A673 (cell line): ENCODE results near the gene DAPL1. TPM values are rescaled to one million over a fixed set of nuclear protein-coding genes. Genes with fewer than 3 reads are reported as not detected.

Source experiments
- BruUV-seq: library from RNA; stranded (reverse); fragments of 400-500 nt; replicated peaks from 2 replicates; lab custom pipeline; 2021; lab: Mats Ljungman, UMichigan
- CTCF ChIA-PET: fragments of 300-600 bp; sonication (Branson Sonifier 250); formaldehyde crosslinking; loops from one replicate; lab custom pipeline; 2022; ENCODE audit warnings: antibody characterized with exemption; lab: Charles Lee
- POLR2A ChIA-PET: fragments of 300-600 bp; sonication (Branson Sonifier 250); formaldehyde crosslinking; loops from one replicate; lab custom pipeline; 2022; ENCODE audit warnings: antibody characterized with exemption; ENCODE audit not compliant: low non-redundant PET; lab: Charles Lee
- DNase-seq: peaks from one replicate; pipeline ENCODE4 v3.0.0-alpha.2; 2015; ENCODE audit warnings: low spot score
- H3K27ac ChIP-seq: fragments of 200-600 bp; sonication (generic); 2 replicates; pipeline ENCODE4 v1.5.1; 2016; ENCODE audit warnings: mixed run types, low read depth, mild to moderate bottlenecking, mixed read lengths, antibody characterized with exemption, low read length; ENCODE audit not compliant: poor library complexity, severe bottlenecking
- H3K27me3 ChIP-seq: fragments of 200-600 bp; sonication (generic); replicated peaks from 2 replicates; pipeline ENCODE4 v1.6.1; 2017; ENCODE audit warnings: mixed run types, low read depth, mild to moderate bottlenecking, mixed read lengths, antibody characterized with exemption, low read length; ENCODE audit not compliant: insufficient read depth, poor library complexity
- H3K36me3 ChIP-seq: fragments of 200-600 bp; sonication (generic); 2 replicates; pipeline ENCODE4 v1.6.1; 2016; ENCODE audit warnings: mixed run types, mild to moderate bottlenecking, mixed read lengths, antibody characterized with exemption, low read length; ENCODE audit not compliant: insufficient read depth, poor library complexity, severe bottlenecking
- H3K4me1 ChIP-seq: fragments of 200-600 bp; sonication (generic); 2 replicates; pipeline ENCODE4 v1.6.1; 2017; ENCODE audit warnings: mixed run types, mild to moderate bottlenecking, mixed read lengths, antibody characterized with exemption, low read length; ENCODE audit not compliant: insufficient read depth, poor library complexity, severe bottlenecking
- H3K4me3 ChIP-seq: fragments of 200-600 bp; sonication (generic); 2 replicates; pipeline ENCODE4 v1.5.1; 2016; ENCODE audit warnings: low read depth, mixed run types, mild to moderate bottlenecking, mixed read lengths, low read length; ENCODE audit not compliant: poor library complexity, severe bottlenecking
- H3K9me3 ChIP-seq: fragments of 200-600 bp; sonication (generic); 2 replicates; pipeline ENCODE4 v1.6.1; 2016; ENCODE audit warnings: mixed run types, low read depth, mild to moderate bottlenecking, mixed read lengths, antibody characterized with exemption, low read length; ENCODE audit not compliant: poor library complexity, severe bottlenecking
- CTCF ChIP-seq: fragments of 300-800, 200-600 bp; sonication (generic); conservative IDR thresholded peaks from 2 replicates; pipeline ENCODE4 v1.5.1; 2017; ENCODE audit warnings: low read depth, mild to moderate bottlenecking, antibody characterized with exemption, low read length, moderate library complexity, mixed read lengths
- EZH2 ChIP-seq: fragments of 200-600 bp; sonication (generic); IDR thresholded peaks from 2 replicates; pipeline ENCODE4 v1.6.1; 2017; ENCODE audit warnings: borderline replicate concordance, low read depth, mild to moderate bottlenecking, mixed read lengths, antibody characterized with exemption, low read length; ENCODE audit not compliant: poor library complexity, severe bottlenecking
- intact Hi-C: fragments of 100-400 bp; cut with micrococcal nuclease; formaldehyde crosslinking; loops from one replicate; pipeline ENCODE4 v1.10.0; 2022; ENCODE audit not compliant: unreplicated experiment
- total RNA-seq: library from RNA; stranded (reverse); gene quantifications from 2 replicates; pipeline ENCODE4 v1.2.3, GENCODE V29; 2021

The DAPL1 gene
- total RNA-seq, 1 experiment from 2014 or later = 0.80 TPM

GRCh38 chr2:158788951-158789350, 6.2 kb upstream of the DAPL1 start:
- no peak for DNase-seq
- Histone ChIP-seq H3K27me3 (no peaks in the 10 kb centered on the region), H3K9me3 (no peaks in the 10 kb centered on the region), H3K36me3 (no peaks in the 10 kb centered on the region), H3K4me1 (peaks cover 9% of the 10 kb centered on the region), H3K27ac (no peak overlapping the region), H3K4me3 (no peak overlapping the region)
- no TSS peak for BruUV-seq
- TF ChIP-seq EZH2 = no peak
- TF ChIP-seq CTCF = no peak
- intact Hi-C loops = no loop called here
- CTCF ChIA-PET = no interaction called here
- POLR2A ChIA-PET = interaction anchor here (0.5 kb wide), 1 partner anchor 1392 kb away, joined by 3 read pairs; no protein-coding TSS in a partner anchor

GRCh38 chr2:158796652-158797051, 1.5 kb downstream of the DAPL1 start:
- no TSS peak for BruUV-seq
- peak; percentile 26 for DNase-seq
- intact Hi-C loops = no loop called here
- Histone ChIP-seq H3K27me3 (no peaks in the 10 kb centered on the region), H3K36me3 (no peaks in the 10 kb centered on the region), H3K4me1 (peaks cover 25% of the 10 kb centered on the region), H3K4me3 (no peak overlapping the region), H3K27ac (no peak overlapping the region), H3K9me3 (no peaks in the 10 kb centered on the region)
- ChIA-PET POLR2A (no interaction called here), CTCF (interaction anchor here (0.7 kb wide), 1 partner anchor 591 kb away, joined by 3 read pairs; no protein-coding TSS in a partner anchor)
- no peak for TF ChIP-seq CTCF

GRCh38 chr2:158797963-158798700, 3.0 kb downstream of the DAPL1 start:
- POLR2A ChIA-PET = no interaction called here
- BruUV-seq = no TSS peak
- intact Hi-C loops = no loop called here
- TF ChIP-seq CTCF = no peak
- TF ChIP-seq EZH2 = no peak
- Histone ChIP-seq H3K27ac (no peak overlapping the region), H3K9me3 (no peaks in the 10 kb centered on the region), H3K27me3 (no peaks in the 10 kb centered on the region), H3K4me3 (no peak overlapping the region), H3K36me3 (no peaks in the 10 kb centered on the region), H3K4me1 (peaks cover 25% of the 10 kb centered on the region)
- DNase-seq = peak; percentile 29
- CTCF ChIA-PET = no interaction called here
